ENCODE data around the gene TMEM74B.

TMEM74B gene

GRCh38 chr20:1177680-1178079, 7.1 kb downstream of the TMEM74B start:
- H3K4me3 ChIP-seq (ENCODE audit: low read depth, low read length), result no peak overlapping the region
- TF ChIP-seq CTCF (IDR thresholded peaks at IDR 0.05; ENCODE audit: borderline replicate concordance, insufficient read depth, low read depth, low read length), result no peak

GRCh38 chr20:1174787-1175186, 10.0 kb downstream of the TMEM74B start:
- H3K4me3 ChIP-seq (ENCODE audit: low read depth, low read length), result no peak overlapping the region
- no peak for TF ChIP-seq CTCF (IDR thresholded peaks at IDR 0.05; ENCODE audit: borderline replicate concordance, insufficient read depth, low read depth, low read length)

GRCh38 chr20:1173698-1174097, 11.1 kb downstream of the TMEM74B start:
- no peak overlapping the region for H3K4me3 ChIP-seq (ENCODE audit: low read depth, low read length)
- no peak for TF ChIP-seq CTCF (IDR thresholded peaks at IDR 0.05; ENCODE audit: borderline replicate concordance, insufficient read depth, low read depth, low read length)

- H3K4me3 ChIP-seq (ENCODE audit: low read depth, low read length), result no peak overlapping the region
- TF ChIP-seq CTCF (IDR thresholded peaks at IDR 0.05; ENCODE audit: borderline replicate concordance, insufficient read depth, low read depth, low read length), result no peak
Measured at GRCh38 chr20:1171461-1172093, 13.2 kb downstream of the TMEM74B start.

- H3K4me3 ChIP-seq (ENCODE audit: low read depth, low read length), result no peak overlapping the region
- TF ChIP-seq CTCF (IDR thresholded peaks at IDR 0.05; ENCODE audit: borderline replicate concordance, insufficient read depth, low read depth, low read length), result no peak
Measured at GRCh38 chr20:1169224-1169623, 15.6 kb downstream of the TMEM74B start.

GRCh38 chr20:1166948-1167720, 17.6 kb downstream of the TMEM74B start:
- no peak overlapping the region for H3K4me3 ChIP-seq (ENCODE audit: low read depth, low read length)
- TF ChIP-seq CTCF (IDR thresholded peaks at IDR 0.05; ENCODE audit: borderline replicate concordance, insufficient read depth, low read depth, low read length), result no peak

- H3K4me3 ChIP-seq (ENCODE audit: low read depth, low read length), result no peak overlapping the region
- TF ChIP-seq CTCF (IDR thresholded peaks at IDR 0.05; ENCODE audit: borderline replicate concordance, insufficient read depth, low read depth, low read length), result no peak
Measured at GRCh38 chr20:1165941-1166340, 18.8 kb downstream of the TMEM74B start.
